Thyroid gland (tissue), 4 donors: Measurements from ENCODE around the gene KCTD1. TPM values are rescaled to one million over a fixed set of nuclear protein-coding genes. Genes with fewer than 3 reads are reported as not detected.
"Not testable (repeated sequence)": the region's sequence is repeated elsewhere in the genome, so short reads cannot be mapped to it uniquely, and the experiment has no call there.

Source experiments
- DNase-seq, 2 donors: peaks; one replicate each; pipeline ENCODE4 v3.0.0-alpha.2; 2019
- H3K27ac ChIP-seq, 3 donors: fragments of 200-600 bp; sonication (generic); 1 replicate in 2 of 3; 2 replicates in 1 of 3; pipeline ENCODE4 v1.5.1; 2016 to 2019; ENCODE audit warnings: mild to moderate bottlenecking in 1 of 3, moderate library complexity in 1 of 3
- H3K27me3 ChIP-seq: fragments of 200-600 bp; sonication (generic); one replicate; pipeline ENCODE4 v1.5.1; 2019
- H3K36me3 ChIP-seq, 2 donors: fragments of 200-600 bp; sonication (generic); one replicate each; pipeline ENCODE4 v1.5.1; 2016 to 2019
- H3K4me1 ChIP-seq, 2 donors: fragments of 200-600 bp; sonication (generic); one replicate each; pipeline ENCODE4 v1.5.1; 2017 to 2019
- H3K4me3 ChIP-seq, 3 donors: fragments of 200-600 bp; sonication (generic); replicated peaks in 1 of 3; 1 replicate in 2 of 3; 2 replicates in 1 of 3; pipeline ENCODE4 v1.5.1; 2016; ENCODE audit warnings: mild to moderate bottlenecking in 1 of 3
- H3K9me3 ChIP-seq: fragments of 200-600 bp; sonication (generic); one replicate; pipeline ENCODE4 v1.5.1; 2017
- POLR2A ChIP-seq, 2 donors: fragments of 450-650 bp; IDR thresholded peaks; one replicate each; pipeline ENCODE4 v1.6.1; 2017; ENCODE audit warnings: antibody characterized with exemption in 2 of 2, mild to moderate bottlenecking in 2 of 2, moderate library complexity in 1 of 2
- whole genome bisulfite sequencing, 2 donors: methylation state at CpG; one replicate each; pipeline ENCODE4 v1.1.5; 2017; 5-methylcytosine and 5-hydroxymethylcytosine counted together
- intact Hi-C: fragments of 100-400 bp; cut with DNase I; formaldehyde crosslinking; loops from one replicate; pipeline ENCODE4 v1.15.1; 2023
- total RNA-seq, 4 donors: library from RNA; depleted of rRNA; stranded (reverse); fragments of >200 nt; gene quantifications; one replicate each; pipeline ENCODE4 v1.2.3, GENCODE V29; 2016
- TF ChIP-seq, protein P1 (sequence below), 6 experiments: fragments of 200-600 bp in 3 of 6; fragments of 450-650 bp in 3 of 6; sonication (generic) in 3 of 6; IDR thresholded peaks; one replicate each; pipeline ENCODE4 v1.5.1; 2016 to 2019; ENCODE audit warnings: antibody characterized with exemption in 6 of 6, mild to moderate bottlenecking in 2 of 6, inconsistent platforms in 1 of 6, moderate library complexity in 1 of 6

KCTD1 gene
- total RNA-seq, 4 donors from 2014 or later, result 25.9 to 66.0 (median 34.2) TPM

DNA sequence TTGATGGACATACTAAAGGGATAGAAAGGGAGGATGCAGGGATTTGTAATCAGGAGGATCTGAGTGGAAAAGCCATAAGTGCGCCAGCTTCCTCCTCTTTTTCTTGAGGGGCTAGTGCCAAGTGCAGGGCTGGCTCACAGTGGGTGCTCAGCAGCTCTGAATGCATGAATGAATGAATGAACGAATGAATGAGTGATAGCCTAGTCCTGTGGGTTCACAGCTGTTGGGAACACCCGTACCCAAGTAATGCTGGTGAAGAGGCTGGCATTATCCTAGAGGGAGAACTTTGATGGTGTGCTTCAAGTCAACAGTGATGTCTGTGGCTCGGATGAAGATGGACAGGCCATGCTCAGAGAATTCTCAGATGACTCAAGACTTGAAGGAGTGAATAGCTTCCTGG, 108.8 kb downstream of the KCTD1 start:
- intact Hi-C loops, result no loop called here
- H3K36me3 ChIP-seq, result no peaks in the 10 kb centered on the region
- WGBS, 2 donors, result 88 to 89% methylated on average over 4 of the region's 4 CpGs
- no peak overlapping the region for H3K4me3 ChIP-seq
- no peak for DNase-seq
- no peak overlapping the region for H3K27ac ChIP-seq
- H3K27me3 ChIP-seq, result no peaks in the 10 kb centered on the region
- no peak for TF ChIP-seq POLR2A (IDR thresholded peaks at IDR 0.05)
- TF ChIP-seq, protein P1, sequence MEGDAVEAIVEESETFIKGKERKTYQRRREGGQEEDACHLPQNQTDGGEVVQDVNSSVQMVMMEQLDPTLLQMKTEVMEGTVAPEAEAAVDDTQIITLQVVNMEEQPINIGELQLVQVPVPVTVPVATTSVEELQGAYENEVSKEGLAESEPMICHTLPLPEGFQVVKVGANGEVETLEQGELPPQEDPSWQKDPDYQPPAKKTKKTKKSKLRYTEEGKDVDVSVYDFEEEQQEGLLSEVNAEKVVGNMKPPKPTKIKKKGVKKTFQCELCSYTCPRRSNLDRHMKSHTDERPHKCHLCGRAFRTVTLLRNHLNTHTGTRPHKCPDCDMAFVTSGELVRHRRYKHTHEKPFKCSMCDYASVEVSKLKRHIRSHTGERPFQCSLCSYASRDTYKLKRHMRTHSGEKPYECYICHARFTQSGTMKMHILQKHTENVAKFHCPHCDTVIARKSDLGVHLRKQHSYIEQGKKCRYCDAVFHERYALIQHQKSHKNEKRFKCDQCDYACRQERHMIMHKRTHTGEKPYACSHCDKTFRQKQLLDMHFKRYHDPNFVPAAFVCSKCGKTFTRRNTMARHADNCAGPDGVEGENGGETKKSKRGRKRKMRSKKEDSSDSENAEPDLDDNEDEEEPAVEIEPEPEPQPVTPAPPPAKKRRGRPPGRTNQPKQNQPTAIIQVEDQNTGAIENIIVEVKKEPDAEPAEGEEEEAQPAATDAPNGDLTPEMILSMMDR (IDR thresholded peaks at IDR 0.05), result no peak
- H3K9me3 ChIP-seq, result no peaks in the 10 kb centered on the region
- no peaks in the 10 kb centered on the region for H3K4me1 ChIP-seq

DNA sequence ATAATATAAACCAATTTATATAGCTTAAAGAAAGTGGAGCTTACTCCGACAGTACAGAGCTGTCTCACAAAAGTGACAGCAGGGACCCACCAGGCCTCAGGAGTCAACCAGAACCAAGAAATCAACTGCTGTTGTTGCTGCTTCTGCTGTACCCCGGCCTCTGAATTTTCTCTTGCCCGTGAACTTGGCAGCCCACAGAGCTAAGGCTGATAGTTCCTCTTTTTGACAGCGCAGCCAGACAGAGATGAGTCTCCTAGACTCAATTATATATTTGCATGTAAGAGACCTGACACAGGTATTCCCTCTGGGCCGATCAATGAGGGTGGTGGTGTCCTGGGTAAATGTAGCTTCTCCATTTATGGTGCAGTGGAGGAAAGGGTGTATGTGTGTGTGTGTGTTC, 109.4 kb downstream of the KCTD1 start:
- Histone ChIP-seq H3K27me3 (no peaks in the 10 kb centered on the region), H3K9me3 (no peaks in the 10 kb centered on the region), H3K27ac (no peak overlapping the region), H3K36me3 (no peaks in the 10 kb centered on the region), H3K4me3 (no peak overlapping the region), H3K4me1 (no peaks in the 10 kb centered on the region)
- intact Hi-C loops, result no loop called here
- no peak for DNase-seq
- 92 to 95% methylated on average over 5 of the region's 5 CpGs for WGBS, 2 donors
- TF ChIP-seq, protein P1 (IDR thresholded peaks at IDR 0.05), result no peak
- TF ChIP-seq POLR2A (IDR thresholded peaks at IDR 0.05), result no peak

DNA sequence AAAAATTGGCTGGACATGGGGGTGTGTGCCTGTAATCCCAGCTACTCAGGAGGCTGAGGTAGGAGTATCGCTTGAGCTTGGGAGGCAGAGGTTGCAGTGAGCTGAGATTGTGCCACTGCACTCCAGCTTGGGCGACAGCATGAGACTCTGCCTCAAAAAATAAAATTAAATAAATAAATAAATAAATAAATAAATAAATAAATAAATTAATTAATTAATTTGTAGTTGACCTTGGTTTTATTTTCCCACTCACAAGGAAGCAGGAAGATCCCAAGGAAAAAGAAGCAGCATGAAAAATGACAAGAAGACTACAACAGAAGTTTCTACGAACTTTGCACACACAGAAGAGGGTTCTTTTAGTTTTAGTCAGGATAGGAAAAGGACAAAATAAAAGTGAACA, 110.7 kb downstream of the KCTD1 start:
- H3K27ac ChIP-seq, H3K4me3 ChIP-seq, intact Hi-C loops, DNase-seq, H3K4me1 ChIP-seq, H3K9me3 ChIP-seq, H3K36me3 ChIP-seq, H3K27me3 ChIP-seq: not testable (repeated sequence)
- WGBS, 2 donors, result 85 to 89% methylated on average over 3 of the region's 3 CpGs

DNA sequence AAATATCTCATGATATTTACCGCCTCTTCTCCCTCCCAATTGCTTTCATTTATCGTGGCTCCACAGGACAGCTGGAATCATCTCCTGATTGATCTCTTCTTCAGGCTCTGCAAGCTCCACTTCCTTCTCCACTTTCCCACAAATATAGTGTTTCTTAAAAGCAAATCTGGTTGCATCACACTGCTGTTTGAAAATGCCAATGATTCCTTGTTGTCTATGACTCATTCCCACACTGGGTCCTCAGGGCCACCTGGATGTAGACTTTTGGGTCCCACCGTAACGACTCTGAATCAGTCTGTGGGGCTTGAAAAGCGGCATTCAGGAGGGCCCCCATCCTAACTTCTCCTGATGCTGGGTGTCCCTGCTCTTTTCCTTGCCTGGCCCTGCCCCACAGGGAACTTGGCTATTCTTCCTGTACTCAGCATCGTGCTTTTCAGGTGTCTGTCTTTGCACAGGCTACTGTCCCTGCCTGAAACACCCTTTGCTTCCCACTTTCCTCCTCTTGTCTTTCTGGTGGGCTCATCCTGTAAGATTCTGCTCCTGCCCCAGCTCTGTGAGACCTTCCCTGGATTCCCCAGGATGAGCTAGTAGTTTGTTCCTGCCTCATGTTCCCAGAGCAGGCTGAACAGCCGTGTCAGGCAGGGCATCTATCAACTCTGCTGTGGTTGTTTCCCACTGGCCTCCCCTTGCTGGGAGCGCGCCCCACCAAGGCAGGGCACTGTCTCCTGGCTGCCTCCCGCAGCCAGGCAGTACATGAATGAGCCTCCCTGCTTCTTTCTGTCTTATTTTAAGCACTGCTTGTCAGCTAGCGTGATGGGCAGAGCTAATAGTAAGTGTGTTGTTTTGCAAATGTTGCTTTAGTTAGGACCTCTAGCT, 111.9 kb downstream of the KCTD1 start:
- Histone ChIP-seq H3K9me3 (no peaks in the 10 kb centered on the region), H3K27me3 (no peaks in the 10 kb centered on the region), H3K36me3 (no peaks in the 10 kb centered on the region), H3K4me1 (no peaks in the 10 kb centered on the region), H3K27ac (no peak overlapping the region), H3K4me3 (no peak overlapping the region)
- DNase-seq, result no peak
- TF ChIP-seq, protein P1 (IDR thresholded peaks at IDR 0.05), result no peak
- TF ChIP-seq POLR2A (IDR thresholded peaks at IDR 0.05), result no peak
- WGBS, 2 donors, result 82 to 85% methylated on average over 11 of the region's 11 CpGs
- intact Hi-C loops, result no loop called here

GRCh38 chr18:26435415-26436095, 112.8 kb downstream of the KCTD1 start:
- no peak for DNase-seq
- Histone ChIP-seq H3K36me3 (no peaks in the 10 kb centered on the region), H3K4me1 (no peaks in the 10 kb centered on the region), H3K27ac (no peak overlapping the region), H3K4me3 (no peak overlapping the region), H3K9me3 (no peaks in the 10 kb centered on the region), H3K27me3 (no peaks in the 10 kb centered on the region)
- TF ChIP-seq, protein P1 (IDR thresholded peaks at IDR 0.05), result no peak
- no peak for TF ChIP-seq POLR2A (IDR thresholded peaks at IDR 0.05)
- intact Hi-C loops, result no loop called here
- 85 to 88% methylated on average over 8 of the region's 8 CpGs for WGBS, 2 donors
